Duodenal mucosa (tissue), 2 donors: ENCODE results near the gene CACUL1.
"Not testable (repeated sequence)": the region's sequence is repeated elsewhere in the genome, so short reads cannot be mapped to it uniquely, and the experiment has no call there.

ENCODE experiments used
- H3K27ac ChIP-seq: one replicate; pipeline ENCODE4 v1.7.0; 2013; ENCODE audit warnings: low read depth, low read length
- H3K27me3 ChIP-seq, 2 donors: one replicate each; pipeline ENCODE4 v1.7.0; 2013; ENCODE audit warnings: low read length in 2 of 2, control low read depth in 1 of 2; ENCODE audit not compliant: insufficient read depth in 2 of 2, control insufficient read depth in 1 of 2
- H3K36me3 ChIP-seq, 2 donors: one replicate each; pipeline ENCODE4 v1.7.0; 2013; ENCODE audit warnings: low read length in 2 of 2, control low read depth in 1 of 2; ENCODE audit not compliant: insufficient read depth in 2 of 2, control insufficient read depth in 1 of 2
- H3K4me1 ChIP-seq, 2 donors: one replicate each; pipeline ENCODE4 v1.7.0; 2013; ENCODE audit warnings: low read length in 2 of 2, control low read depth in 1 of 2; ENCODE audit not compliant: insufficient read depth in 2 of 2, control insufficient read depth in 1 of 2
- H3K4me3 ChIP-seq, 2 donors: one replicate each; pipeline ENCODE4 v1.7.0; 2013; ENCODE audit warnings: low read length in 2 of 2, low read depth in 1 of 2
- H3K9ac ChIP-seq, 2 donors: one replicate each; pipeline ENCODE4 v1.7.0; 2013; ENCODE audit warnings: low read length in 2 of 2, low read depth in 1 of 2
- H3K9me3 ChIP-seq, 2 donors: one replicate each; pipeline ENCODE4 v1.7.0; 2013; ENCODE audit warnings: low read length in 2 of 2, control low read depth in 1 of 2; ENCODE audit not compliant: control insufficient read depth in 1 of 2

Gene CACUL1

GRCh38 chr10:118752409-118752808 lies 2.4 kb downstream of the CACUL1 start:
- peaks cover 4 to 8% of the 10 kb centered on the region in 2 donors for H3K36me3 ChIP-seq
- H3K27me3 ChIP-seq: no peaks in the 10 kb centered on the region
- H3K4me1 ChIP-seq: peaks cover 17 to 24% of the 10 kb centered on the region in 2 donors
- H3K9ac ChIP-seq: no peak overlapping the region
- no peaks in the 10 kb centered on the region for H3K9me3 ChIP-seq
- H3K4me3 ChIP-seq: no peak overlapping the region
- H3K27ac ChIP-seq: no peak overlapping the region

DNA sequence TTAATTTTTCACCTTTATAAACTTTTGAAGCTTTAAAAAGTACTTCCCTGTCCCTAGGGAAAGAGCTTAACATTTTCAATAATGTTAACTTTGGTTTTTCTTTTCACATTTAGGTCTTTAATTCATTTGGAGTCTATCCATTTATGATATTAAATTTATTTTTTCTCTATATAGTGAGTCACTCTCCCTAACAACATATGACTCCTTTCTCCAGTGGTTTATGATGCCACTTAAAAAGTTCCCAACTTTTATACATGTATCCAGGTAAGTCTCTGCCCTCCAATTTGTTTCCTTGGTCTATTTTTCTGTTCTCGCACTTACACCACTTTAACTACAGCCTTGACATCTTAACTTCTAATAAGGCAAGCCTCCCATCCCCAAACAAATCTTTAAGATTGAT lies 3.5 kb downstream of the CACUL1 start:
- no peaks in the 10 kb centered on the region for H3K9me3 ChIP-seq
- H3K27me3 ChIP-seq: no peaks in the 10 kb centered on the region
- no peak overlapping the region for H3K4me3 ChIP-seq
- H3K36me3 ChIP-seq: peaks cover 4 to 8% of the 10 kb centered on the region in 2 donors
- H3K9ac ChIP-seq: no peak overlapping the region
- H3K4me1 ChIP-seq: peaks cover 17 to 24% of the 10 kb centered on the region in 2 donors
- H3K27ac ChIP-seq: no peak overlapping the region

DNA sequence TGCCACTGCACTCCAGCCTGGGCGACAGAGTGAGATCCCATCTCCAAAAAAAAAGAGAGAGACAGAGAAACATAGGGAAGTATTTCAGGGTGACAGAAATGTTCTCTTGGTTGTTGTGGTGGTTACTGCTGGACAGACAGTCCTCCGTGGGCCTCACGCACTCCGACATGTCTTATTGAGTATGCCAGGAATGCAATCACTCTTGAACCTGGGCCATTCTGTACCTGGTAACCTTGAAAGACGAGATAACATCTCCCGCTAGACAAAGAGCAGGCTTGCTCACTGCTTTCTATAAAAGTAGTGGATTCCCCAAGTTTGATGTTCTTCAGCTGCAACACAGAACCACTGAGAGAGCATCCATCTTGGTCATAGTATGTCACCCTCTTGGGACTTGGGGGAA lies 6.7 kb downstream of the CACUL1 start:
- Histone ChIP-seq H3K9ac (no peak overlapping the region), H3K27me3 (no peaks in the 10 kb centered on the region), H3K27ac (no peak overlapping the region), H3K36me3 (peaks cover 4 to 8% of the 10 kb centered on the region in 2 donors), H3K4me1 (peaks cover 11 to 13% of the 10 kb centered on the region in 2 donors), H3K4me3 (no peak overlapping the region), H3K9me3 (no peaks in the 10 kb centered on the region)

- peaks cover 4 to 8% of the 10 kb centered on the region in 2 donors for H3K36me3 ChIP-seq
- no peak overlapping the region for H3K9ac ChIP-seq
- H3K27ac ChIP-seq: no peak overlapping the region
- peaks cover 10 to 15% of the 10 kb centered on the region in 2 donors for H3K4me1 ChIP-seq
- H3K4me3 ChIP-seq: no peak overlapping the region
- no peaks in the 10 kb centered on the region for H3K27me3 ChIP-seq
- no peaks in the 10 kb centered on the region for H3K9me3 ChIP-seq
Observed at GRCh38 chr10:118746246-118746645, 8.5 kb downstream of the CACUL1 start.

DNA sequence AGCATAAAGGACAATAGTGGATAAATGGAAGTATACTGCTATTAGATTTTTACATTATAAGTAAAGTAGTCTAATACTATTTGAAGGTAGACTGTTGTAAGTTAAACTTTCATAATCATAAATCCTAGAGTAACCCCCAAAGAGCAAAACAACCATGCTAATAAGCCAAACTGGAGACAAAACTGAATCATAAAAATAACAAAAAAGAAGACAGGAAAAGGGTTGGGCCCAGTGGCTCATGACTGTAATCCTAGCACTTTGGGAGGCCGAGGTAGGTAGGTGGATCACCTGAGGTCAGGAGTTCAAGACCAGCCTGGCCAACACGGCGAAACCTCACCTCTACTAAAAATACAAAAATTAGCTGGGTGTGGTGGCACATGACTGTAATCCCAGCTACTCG lies 9.7 kb downstream of the CACUL1 start:
- H3K36me3 ChIP-seq: peaks cover 4 to 8% of the 10 kb centered on the region in 2 donors
- H3K27me3 ChIP-seq: no peaks in the 10 kb centered on the region
- no peak overlapping the region for H3K4me3 ChIP-seq
- H3K27ac ChIP-seq: no peak overlapping the region
- H3K9ac ChIP-seq: no peak overlapping the region
- H3K9me3 ChIP-seq: no peaks in the 10 kb centered on the region
- H3K4me1 ChIP-seq: peaks cover 10 to 19% of the 10 kb centered on the region in 2 donors

GRCh38 chr10:118744346-118744918 lies 10.3 kb downstream of the CACUL1 start:
- H3K4me3 ChIP-seq, H3K9ac ChIP-seq, H3K9me3 ChIP-seq, H3K36me3 ChIP-seq, H3K27me3 ChIP-seq, H3K27ac ChIP-seq: not testable (repeated sequence)
- peaks cover 10 to 25% of the 10 kb centered on the region in 2 donors for H3K4me1 ChIP-seq

DNA sequence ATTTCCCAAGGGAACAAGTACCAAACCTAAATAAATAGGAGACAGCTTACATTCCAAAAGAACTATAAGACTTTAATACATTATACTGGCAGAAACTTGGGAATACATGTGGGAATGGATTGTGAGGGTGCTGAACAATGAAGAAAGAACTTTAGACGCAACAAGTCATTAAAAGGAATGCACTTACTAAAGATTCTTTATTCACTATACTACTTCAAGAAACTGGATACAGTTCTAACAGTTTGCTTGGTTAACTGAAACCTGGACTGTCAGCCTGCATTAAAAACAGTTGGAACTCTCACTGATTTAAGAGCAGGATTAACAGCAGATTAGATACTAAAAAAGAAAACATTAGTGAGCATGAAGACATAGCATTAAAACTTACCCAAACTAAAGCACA lies 12.0 kb downstream of the CACUL1 start:
- Histone ChIP-seq H3K4me3 (no peak overlapping the region), H3K27ac (no peak overlapping the region), H3K9ac (no peak overlapping the region), H3K27me3 (no peaks in the 10 kb centered on the region), H3K36me3 (peaks cover 0 to 2% of the 10 kb centered on the region in 2 donors), H3K9me3 (no peaks in the 10 kb centered on the region), H3K4me1 (peaks cover 10 to 31% of the 10 kb centered on the region in 2 donors)

- Histone ChIP-seq H3K4me1 (peaks cover 10 to 38% of the 10 kb centered on the region in 2 donors), H3K27me3 (no peaks in the 10 kb centered on the region), H3K36me3 (no peaks in the 10 kb centered on the region), H3K9ac (no peak overlapping the region), H3K9me3 (no peaks in the 10 kb centered on the region), H3K27ac (no peak overlapping the region), H3K4me3 (no peak overlapping the region)
Observed at GRCh38 chr10:118742032-118742431, 12.7 kb downstream of the CACUL1 start.

DNA sequence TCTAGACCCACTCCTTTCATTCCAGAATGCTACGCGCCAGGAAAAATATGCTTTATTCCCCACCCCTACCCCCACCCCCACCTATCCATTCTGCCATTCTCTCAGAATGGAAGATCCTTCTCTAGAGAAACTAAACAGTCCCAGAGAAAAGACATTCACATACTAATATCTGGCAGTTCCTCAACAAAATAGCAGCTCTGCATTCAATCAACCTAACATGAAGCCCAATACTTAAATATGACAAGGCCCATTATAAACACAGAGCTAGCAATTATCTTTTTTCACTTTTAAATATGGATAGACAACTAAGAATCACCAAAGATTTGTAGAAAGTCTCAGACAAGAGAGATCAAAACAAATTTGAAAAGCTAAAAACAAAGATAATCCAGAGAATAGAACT lies 16.4 kb downstream of the CACUL1 start:
- Histone ChIP-seq H3K4me1 (peaks cover 10 to 63% of the 10 kb centered on the region in 2 donors), H3K27ac (no peak overlapping the region), H3K4me3 (no peak overlapping the region), H3K9me3 (no peaks in the 10 kb centered on the region), H3K9ac (no peak overlapping the region), H3K27me3 (no peaks in the 10 kb centered on the region), H3K36me3 (no peaks in the 10 kb centered on the region)

DNA sequence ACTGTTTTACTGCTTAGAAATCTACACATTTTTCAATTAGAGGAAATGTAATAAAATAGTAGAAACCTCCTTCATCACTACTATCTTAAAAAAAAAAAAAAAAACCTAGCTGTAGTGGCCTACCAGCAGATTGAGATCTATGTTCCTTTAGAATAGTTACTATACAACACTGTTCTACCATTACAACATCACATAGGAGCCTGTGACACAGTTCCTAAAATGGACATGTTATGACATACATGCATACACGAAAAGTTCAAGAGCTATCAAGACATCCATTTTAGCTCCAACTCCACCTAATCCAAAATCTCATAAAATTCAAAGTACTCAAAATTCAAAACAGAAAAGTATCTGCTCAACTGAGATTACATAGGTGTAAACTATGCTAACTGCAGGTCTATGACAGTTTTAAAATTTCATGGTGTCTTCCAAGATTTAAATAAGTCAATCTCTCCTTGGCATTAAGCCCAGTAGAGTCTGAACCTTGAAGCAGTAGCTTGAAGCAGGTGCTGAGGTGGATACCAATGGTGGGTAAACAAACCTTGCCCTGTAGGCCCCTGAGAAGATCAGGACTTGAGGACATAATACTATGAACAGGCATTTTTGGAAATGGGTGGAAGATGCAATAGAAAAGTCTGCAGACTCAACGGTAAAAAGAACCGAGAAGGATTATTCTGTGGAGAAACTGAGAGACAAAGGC lies 17.0 kb downstream of the CACUL1 start:
- Histone ChIP-seq H3K4me3 (no peak overlapping the region), H3K36me3 (no peaks in the 10 kb centered on the region), H3K9ac (no peak overlapping the region), H3K27ac (no peak overlapping the region), H3K4me1 (peaks cover 12 to 70% of the 10 kb centered on the region in 2 donors), H3K9me3 (no peaks in the 10 kb centered on the region), H3K27me3 (no peaks in the 10 kb centered on the region)
